HG03159 (cell line): ENCODE measurements around the gene KCNN3.

Experiments used
- ATAC-seq: cut with Tn5 transposase; IDR thresholded peaks from one replicate; pipeline ENCODE4 v1.9.1; 2021; ENCODE audit warnings: mild to moderate bottlenecking, moderate library complexity; ENCODE audit not compliant: unreplicated experiment

Gene KCNN3

DNA sequence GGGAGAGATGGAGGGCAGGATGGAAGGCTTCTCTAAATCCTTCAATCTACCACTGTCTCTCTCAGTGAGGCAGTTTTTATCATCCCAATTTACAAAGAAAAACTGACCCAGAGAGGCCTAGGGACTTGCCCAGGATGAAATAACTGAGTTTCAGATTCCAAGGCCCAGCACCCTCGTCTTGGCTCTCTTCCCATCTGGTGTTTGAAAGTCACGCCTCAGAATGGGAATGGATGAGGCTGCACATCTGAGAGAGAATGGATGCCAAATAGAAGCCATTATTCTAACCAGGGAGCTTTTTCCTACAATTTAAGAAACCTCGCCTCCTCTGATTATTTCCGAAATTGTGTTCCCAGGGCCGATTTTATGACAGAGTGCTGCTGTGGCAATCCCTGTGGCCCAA, 10.6 kb upstream of the KCNN3 start:
- no peak for ATAC-seq

DNA sequence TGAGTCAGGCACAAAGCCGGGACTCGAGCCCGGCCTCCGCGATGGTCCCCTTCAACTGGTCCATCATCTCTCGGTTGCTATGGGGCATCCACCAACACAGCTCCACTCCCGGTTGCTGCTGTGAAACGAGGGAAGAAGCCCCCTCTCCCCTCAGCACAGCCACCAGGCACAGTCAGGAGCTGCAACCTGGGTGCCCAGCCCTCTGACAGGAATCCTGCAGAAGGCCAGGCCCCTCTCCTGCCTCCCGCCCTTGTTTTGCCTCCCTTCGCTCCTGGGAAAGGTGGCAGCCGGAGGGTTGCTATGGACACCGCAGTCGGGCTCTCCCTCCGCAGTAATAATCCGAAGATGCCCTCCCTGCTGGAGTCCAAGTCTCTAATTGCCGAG, 8.9 kb upstream of the KCNN3 start:
- no peak for ATAC-seq

DNA sequence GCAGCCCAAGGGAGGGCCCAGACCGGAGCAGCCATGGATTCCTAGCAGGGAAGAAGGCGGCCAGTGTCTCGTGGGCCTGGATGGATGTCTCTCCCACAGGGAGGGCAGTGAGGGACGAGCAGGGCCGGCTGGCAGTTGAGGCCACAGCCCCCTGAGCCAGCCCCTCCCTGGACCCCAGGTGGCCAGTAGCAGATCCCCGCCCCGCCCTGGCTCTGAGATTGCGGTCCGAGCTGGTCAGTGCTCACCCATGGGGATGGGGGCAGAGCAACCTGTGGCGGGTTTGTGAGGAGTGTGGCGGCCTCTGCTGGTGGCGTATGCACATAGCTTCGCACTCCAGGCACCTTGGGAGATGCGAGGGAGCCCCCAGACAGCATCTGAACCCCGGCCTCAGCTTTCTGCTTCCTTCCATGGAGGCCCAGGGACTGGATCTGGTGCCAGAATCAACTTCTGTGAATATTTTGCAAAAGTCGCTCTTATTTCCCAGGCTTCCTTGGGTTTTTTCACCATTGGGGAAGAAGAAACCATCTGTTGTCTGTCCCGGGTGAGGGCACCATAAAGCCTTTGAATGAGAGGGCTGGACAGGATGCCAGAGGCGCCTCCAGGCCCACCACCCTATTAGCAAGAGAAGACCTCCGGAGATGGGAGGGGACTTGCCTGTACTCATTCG, 8.4 kb upstream of the KCNN3 start:
- no peak for ATAC-seq

DNA sequence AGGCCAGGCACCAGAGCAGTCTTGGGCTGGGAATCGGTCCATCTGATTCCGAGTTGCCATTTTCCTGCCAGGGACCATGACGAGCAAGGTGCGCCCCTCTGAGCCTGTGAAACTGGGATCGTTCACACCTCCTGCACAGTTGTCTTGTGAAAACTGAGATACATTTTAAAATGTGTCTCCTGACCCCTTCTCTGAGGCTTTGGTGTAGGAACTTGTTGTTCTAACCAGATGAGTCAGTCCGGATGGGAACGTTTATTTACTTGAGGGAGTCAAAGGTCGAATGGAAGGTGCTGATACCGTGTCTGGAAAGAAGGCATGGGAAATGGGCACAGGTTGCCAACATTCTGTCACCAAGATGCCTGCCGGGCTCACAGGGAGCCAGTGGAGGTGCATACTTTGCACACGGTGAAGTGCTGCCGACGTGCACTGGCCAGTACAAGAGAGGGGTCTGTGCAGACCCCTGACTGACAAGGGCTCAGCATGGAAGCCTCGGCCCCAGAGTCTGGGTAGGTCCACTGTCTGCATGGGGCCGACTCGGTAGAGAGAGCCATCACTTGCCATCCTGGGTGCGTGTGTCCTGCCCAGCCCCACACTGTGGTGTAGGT, 7.4 kb upstream of the KCNN3 start:
- no peak for ATAC-seq

DNA sequence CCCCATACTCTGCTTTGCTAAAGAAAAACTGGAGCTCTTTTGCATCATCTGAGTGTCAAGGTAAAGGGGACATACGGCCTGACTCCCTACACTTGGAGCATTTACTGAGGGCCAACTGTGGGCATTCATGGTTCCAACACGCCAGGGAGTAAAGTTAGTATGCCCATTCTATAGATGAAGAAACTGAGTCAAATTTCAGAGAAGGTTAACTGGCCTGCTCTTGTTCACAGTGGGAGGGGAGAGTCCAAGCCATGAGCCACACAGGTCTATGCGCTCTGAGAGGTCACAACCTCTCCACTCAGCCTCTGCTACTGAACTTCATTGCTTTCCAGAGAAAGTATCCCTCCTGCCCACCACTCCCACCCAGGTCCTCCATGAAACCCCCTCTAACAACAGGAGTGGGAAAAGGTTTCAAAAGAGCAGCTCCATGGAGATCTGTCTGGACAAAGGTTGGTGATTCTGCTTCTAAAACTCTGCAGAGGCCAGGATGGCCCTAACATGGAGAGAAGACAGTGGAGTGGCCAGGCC, 6.8 kb upstream of the KCNN3 start:
- ATAC-seq, result no peak

DNA sequence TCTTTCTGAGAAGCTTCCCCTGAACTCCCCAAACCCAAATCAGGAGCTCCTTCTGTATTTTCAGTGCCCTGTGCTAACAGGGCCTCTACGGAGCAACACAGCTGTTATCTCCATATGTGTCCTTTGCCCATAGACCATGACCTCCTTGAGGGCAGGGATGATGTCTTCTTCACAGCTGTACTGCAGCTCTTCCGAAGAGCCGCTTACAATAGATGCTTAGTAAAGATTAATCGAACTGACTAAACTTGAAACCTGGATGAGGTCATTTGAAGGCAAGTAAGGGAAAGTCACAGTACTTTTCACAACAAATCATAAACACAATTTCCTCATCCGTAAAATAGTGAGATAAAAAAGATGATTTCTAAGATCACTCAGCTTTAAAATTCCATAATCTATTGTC, 4.4 kb upstream of the KCNN3 start:
- no peak for ATAC-seq

DNA sequence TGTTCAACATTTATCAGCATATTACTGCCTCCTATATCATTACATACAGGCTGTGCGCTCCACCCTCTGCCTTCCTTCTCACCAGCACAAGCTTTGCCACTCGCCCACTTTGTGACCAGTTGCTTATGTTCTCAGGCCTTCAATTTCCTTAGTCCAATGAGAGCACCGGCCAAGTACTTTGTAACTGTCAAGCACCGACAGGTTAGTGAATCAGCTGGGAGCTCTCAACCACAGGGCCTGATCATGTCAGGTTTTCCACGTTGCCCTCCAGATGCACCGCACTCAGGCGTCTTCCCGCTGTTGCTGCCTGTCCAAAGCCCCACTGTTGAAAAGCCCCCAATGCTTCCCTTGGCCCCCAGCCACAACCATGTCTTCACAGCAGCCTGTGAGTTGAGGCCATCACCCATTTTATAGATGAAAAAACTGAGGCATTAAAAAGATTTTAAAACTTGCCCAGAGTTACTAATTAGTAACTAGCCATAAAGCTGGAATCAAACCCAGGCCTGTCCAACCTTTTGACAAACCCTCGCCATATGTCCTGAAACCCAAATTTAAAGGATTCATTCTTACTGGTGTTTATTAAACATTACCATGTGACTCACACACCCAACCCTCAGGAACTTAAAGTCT, 3.4 kb upstream of the KCNN3 start:
- no peak for ATAC-seq

DNA sequence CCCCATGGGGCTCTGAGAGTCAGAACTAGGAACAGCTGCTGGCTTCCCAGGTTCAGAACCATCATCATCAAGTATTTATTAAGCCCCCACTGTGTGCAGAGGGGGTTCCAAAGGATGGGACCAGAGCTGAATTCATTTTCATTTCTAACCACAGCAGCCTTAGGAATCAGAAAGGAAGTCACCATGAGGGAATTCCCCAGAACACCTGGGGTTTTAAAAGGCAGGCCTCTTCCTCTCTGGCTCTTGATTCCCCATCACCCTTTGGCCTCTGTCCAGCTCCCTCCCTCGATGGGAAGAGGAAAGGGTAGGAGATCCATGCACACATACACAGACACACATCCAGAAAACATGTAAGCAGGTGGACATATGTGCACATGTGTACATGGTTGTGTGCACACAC, 1.3 kb upstream of the KCNN3 start:
- ATAC-seq, result no peak

DNA sequence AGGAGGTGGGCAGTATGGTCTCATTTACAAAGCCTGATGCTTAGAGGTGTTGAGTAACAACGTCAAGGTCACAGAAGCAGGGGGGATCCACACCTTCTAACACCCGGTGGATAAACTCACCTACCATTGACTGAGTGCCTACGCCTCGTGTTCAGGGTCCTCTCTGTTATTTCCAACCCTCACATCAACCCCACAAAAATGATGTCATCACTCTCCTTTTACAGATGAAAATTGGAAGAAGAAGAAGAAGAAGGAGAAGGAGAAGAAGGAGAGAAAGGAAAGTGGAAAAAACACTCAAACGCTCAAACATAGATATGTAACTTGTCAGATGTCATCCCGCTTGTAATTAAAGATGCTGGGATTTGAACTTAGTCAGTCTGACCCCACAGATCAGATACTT, 653 bp upstream of the KCNN3 start:
- no peak for ATAC-seq

DNA sequence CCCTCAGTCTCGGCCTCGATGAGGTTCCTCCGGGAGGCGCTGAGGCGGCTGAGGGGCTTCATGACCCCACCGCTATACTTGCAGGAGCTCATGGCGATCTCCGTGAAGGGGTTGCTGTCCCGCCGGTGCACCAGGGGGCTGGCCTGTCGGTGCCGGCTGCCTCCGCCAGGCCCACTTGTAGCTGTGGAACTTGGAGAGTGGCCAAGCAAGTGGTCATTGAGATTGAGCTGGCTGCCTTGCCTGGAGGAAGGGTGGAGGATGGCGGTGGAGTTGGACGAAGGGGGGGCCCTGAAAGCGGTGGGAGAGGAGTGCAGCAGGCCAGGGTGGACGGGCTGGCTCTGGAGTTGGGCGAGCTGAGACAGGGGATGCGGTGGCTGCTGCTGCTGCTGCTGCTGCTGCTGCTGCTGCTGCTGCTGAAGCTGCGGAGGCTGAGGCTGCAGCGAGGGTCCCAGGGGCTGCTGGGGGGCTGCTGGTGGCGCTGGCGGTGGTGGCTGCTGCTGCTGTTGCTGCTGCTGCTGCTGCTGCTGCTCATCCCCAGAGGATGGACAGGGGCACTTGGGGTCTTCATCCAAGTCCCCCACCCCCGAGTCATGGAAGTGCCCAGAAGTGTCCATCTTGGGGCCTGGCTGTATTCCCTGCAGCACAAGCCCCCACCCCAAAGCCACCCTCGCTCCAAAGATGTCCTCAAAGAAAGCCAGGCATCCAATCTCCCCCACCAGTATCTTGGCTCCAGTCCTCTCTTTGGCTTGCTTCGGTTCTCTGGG, 548 bp downstream of the KCNN3 start:
- ATAC-seq, result no peak

DNA sequence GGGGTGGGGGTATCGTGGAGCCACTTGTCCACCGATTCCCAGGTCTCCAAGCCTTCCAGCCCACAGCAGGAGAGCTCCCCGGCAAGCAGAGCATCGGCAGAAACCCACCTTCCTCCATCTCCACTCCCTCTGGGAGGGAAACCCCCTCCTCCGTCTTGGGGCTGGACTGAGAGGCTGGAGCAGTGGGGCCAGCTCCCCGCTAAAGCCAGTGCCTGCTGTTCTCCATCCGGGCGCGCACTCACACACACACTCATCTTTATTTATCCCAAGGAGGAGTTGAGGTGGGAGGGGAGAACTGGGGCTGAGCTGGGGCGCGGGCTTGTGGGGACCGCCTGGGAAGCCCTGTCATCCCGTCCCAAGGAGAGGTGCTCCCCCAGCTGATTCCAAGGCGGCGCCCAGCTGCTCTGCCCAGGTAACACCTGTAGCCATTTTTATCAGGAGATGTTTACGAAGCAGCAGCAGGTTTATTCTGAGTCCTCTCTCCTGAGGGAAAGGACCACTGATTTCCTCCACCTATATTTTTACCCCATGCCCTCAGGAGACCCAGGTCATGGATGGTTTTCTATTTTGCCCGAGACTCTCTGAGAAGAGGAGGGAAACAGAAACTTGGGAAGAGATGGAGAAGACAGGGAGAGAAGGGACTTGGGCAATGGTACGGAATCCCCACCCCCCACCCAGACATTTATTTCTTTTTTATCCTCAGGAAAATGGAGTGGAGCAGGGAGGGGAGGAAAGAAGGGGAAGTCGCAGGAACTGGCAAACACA, 2.1 kb downstream of the KCNN3 start:
- no peak for ATAC-seq

DNA sequence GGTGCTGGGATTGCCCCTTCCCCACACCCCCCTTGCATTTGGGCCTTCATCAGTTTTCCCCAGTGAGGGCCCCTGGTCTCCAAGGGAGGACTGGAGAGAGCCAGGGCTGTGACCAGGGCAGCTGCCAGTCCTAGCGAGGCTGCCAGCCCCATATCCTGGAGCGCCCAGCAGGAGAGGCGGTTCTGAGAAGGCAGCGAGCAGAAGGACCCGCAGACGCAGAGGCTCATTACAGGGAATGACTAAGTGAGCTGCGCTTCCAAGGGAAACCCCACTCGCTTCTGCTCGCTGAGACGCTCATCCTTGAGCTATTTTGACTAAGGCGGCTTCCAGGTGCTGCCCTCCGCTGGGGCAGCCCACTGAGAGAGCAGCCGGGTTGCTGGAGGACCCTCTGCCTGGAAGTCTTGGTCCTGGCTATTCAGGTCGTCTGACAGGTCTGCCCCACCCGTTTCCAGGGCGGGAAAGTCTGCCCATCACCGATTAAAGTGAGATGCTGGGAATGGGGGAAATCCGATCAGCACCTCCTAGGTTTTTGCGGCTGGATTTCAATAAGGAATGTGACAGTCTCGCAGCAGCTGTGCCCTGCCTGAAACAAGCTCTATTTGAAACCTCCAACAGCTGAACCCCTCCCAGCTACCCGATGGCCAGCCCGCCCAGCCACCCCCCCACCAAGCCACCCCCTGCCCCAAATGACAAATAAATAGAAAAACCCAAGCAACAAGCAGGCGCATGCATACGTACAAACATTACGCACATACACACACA, 2.8 kb downstream of the KCNN3 start:
- ATAC-seq, result no peak

DNA sequence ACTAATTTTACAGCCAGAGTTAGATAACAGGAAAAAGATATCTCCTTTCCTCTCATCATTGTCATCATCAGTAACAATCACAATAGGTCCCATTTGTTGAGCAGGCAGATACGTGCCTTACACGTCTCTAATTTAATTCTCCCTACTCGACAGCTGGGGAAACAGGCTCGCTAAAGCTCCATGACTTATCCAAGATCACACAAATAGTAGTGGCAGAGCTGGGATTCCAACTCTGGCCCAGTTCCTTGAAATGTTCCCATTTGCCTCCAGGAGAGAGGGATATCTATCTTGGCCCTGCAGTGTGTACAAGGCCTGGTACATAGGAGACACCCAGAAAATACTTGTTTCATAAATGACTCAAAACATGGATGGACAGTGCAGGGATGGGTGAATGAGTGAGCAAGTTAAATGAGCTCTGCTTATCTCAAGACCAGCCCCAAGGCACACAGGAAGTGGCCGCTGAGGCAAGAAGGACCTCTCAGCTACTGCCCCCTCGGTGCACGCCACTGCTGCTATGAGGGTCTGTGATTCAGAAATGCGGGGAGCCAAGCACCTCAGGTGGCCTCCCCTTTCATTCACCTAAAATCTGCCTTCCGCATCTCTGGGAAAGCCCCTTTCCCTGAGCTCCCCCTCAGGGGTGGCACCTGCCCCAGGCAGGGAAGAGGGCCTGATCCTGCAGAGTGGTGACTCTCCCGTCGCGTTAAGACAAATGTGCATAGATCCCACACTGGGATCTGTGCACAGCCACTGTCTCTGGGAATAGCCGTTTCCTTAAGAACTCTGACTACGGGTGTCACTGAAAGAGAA, 3.6 kb downstream of the KCNN3 start:
- no peak for ATAC-seq

DNA sequence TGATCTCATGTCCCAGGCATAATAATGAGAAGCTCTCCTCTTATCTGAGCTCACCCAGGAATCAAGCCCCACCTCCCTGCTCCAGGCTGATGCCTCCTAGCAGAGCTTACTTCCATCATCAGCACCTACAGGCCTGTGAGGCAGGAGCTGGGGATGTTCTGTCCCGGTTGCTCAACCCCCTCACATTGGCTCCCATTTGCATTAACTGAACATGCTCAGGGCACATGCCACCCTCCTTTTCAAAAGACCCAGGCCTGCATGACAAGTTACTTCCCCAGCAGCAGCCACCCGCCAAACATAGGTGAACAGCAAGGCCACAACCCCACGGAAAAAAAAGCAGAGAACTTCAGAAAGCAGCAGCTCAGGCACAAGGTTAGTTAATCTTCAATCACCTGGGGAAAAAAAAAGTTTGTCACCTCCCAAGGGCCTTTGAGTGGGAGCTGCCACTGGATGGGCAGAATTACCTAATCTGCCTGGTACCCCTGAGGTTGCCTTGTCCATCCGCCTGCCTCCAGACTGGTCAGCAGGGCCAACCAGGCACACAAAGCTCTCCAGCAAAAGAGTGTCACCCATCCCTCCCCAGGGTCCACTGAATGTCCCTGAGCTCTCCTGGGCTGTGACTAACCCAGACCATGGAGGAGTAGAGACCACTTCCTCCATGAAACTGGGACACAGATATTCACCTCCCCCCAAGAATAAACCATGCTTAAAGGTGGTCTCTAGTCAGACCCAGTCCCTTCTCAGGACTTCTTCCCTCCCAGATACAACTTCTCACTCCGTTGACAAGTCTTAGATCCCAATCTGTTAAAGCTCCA, 4.4 kb downstream of the KCNN3 start:
- ATAC-seq, result no peak

DNA sequence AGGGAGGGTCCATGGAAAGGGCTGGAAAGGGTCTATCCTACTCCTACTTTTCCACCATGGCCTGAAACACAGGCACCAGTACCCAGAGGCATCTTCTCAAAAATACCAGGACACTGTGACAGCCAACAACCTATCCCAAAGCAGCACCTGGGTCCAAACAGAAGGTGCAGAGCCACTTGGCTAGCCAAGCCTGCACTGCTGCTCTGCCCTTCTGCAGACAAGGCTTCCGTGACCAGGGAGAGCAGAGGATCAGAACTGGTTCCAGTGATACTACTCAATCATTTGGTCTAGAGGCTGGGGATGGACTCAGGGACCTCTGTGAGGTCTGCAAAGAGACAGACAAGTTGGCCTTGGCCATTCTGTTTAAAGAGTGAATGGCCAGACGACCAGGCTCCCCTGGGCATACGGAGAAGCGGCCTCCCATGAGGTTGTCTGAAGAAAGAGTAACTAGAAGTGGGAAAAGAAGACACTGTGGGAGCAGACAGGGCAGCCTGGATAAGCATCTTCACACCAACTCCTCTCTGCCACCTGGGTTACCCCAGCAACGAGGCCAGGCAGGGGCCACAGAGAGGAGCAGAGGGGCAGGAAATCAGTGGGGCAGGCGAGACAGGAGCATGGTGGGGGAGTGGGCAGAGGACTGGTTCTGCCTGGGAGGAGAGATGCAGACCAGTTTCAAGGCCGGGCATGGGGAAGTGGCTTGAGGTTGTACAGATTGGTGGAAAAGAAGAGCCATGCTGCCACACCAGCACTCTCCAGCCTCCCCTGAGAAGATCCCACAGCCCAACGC, 5.7 kb downstream of the KCNN3 start:
- no peak for ATAC-seq

DNA sequence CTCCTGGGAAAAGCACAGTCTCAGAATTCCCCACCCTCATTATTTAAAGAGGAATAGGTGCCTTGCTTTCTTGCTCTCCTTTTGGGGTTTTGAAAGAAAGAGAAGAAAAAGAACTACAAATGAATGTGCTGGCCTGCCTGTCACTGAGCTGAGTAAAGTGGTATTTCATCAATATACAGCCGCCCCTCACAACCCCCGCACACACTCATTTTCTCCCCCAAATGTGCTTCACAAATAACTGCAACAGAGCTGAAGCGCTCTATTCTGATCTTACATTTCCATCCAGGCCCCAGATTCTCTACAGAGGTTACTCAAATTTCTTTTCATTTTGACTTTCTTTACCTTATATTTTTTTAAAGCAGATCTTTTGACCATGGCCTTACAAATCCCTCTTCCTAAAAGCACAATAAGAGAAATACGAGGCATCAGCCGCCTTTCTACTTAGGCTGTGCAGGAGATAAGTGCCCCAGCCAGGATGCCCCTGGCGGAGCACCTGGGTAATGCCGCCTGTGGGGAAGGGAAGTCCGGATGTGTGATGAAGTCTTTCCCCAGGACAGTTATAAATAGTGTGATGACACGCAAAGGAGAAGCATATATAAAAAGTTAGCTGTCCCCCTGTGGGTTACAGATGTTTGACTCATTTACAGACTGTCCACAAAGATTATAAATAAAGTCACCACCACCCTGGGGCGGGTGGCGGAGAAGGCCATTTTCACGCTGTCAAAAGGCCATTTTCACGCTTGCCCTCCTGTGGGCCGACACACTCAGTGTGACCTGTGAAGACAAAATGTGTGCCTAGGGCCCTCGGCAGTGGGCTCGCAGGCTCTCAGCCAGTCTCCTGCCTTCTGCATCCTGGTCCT, 6.5 kb downstream of the KCNN3 start:
- no peak for ATAC-seq

DNA sequence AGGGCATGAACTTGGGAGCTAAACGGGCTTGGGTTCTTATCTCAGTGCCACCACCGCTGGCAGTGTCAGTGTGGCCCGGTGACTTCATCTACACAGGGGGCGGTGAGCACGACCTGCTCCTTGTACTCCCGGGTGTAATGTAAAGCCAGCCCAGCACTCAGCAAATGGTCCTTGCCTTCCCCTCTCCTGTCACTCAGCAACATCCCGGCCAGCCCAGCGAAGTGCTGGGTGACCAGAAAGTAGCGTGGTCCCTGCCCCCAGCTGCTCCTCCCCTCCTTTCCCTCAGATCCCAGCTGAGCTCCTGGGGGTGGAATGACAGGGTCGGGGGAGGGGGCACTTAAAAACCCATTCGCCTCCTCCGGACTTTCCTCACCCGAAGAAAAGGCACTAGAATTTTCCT, 7.2 kb downstream of the KCNN3 start:
- no peak for ATAC-seq
